GM18909 (cell line): ENCODE measurements around the gene SEPTIN1.

Experiments used
- ATAC-seq: cut with Tn5 transposase; IDR thresholded peaks from one replicate; pipeline ENCODE4 v1.9.1; 2021; ENCODE audit warnings: mild to moderate bottlenecking; ENCODE audit not compliant: unreplicated experiment, poor library complexity

SEPTIN1 gene

DNA sequence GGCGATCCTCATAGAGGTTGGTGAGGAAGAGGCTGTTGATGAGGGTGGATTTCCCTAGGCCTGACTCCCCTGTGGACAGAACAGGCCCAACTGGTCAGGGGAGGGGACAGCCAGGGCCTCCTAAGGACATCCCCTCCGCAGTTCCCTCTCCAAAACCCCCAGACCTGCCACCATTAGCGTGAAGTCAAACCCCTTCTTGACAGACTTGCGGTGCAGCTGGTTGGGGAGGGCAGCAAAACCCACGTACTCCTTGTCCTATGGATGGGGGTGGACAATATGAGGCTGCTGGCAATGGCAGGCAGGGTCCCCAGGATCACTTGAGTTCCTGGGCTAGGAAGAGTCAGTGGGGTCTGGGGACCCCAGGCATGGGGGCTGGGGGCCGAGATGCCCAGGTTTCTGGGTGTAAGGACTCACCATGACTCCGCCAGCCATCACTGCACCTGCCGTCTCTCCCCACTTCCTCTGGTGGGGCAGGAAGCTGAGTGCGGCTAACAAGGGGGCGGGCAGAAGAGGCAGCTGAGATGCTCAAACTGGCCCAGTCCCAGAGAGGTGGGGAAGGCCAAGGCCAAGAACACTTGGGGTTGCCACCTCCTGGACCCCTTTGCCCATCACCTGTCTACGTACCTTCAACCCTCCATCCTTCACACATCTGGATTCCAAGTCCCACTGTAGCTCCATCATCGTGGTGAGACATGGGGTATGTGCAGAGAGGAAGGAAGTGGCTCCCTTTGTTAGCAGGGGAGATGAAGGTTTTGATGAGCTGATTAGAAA lies at the start of gene SEPTIN1:
TSS of gene SEPTIN1 (minus strand) at position 451 of the 771 bp plus-strand sequence. CDS start at position 432, 19 bp downstream.
- ATAC-seq, result no peak

- ATAC-seq, result peak; percentile 10
Observed at GRCh38 chr16:30430428-30430970, 48.1 kb upstream of the SEPTIN1 start.

- ATAC-seq, result peak; percentile 95
Observed at GRCh38 chr16:30429678-30430427, 47.5 kb upstream of the SEPTIN1 start, which contains the start of gene DCTPP1. Gene DCTPP1, minus strand, starts transcription at chr16:30430030. Its CDS starts 50 bp downstream, at chr16:30429980.

- ATAC-seq, result peak; percentile 3
Observed at GRCh38 chr16:30429418-30429677, 47.0 kb upstream of the SEPTIN1 start.

DNA sequence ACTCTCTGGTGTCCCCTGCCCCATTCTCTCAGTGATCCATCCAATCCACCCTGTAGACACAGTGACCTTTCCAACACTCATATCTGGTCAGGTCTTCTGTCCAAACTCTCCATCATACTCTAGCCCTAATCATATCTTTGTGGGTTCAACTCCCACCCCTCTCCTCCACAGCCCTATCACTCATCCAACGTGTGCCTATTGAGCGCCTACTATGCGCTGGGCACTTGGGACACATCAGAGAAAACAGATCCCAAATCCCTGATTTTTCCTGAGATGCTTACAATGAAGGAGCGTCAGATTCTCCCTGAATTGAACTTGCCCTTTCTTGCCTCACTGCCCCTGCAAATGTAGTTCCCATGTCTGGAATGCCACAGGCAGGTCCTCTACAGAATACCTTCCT lies 45.7 kb upstream of the SEPTIN1 start:
- no peak for ATAC-seq

DNA sequence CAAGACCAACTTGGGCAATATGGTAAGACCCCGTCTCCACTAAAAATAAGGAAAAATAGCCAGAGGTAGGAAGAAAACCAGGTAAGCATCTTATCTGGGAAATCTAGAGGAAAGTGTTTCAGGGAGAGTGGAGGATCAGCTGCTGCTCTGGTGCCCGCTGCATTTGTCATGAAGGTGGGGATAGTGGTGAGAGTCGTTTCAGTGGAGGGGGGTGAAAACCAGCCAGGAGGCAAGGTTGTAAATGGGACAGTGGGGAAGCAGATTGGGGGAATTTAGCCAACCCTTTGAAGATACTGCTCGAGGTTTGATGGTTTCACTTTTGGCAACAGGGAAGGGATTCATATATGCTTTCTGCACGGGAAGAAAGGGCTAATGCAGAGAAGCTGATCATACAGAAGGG lies 38.6 kb upstream of the SEPTIN1 start:
- ATAC-seq, result no peak

DNA sequence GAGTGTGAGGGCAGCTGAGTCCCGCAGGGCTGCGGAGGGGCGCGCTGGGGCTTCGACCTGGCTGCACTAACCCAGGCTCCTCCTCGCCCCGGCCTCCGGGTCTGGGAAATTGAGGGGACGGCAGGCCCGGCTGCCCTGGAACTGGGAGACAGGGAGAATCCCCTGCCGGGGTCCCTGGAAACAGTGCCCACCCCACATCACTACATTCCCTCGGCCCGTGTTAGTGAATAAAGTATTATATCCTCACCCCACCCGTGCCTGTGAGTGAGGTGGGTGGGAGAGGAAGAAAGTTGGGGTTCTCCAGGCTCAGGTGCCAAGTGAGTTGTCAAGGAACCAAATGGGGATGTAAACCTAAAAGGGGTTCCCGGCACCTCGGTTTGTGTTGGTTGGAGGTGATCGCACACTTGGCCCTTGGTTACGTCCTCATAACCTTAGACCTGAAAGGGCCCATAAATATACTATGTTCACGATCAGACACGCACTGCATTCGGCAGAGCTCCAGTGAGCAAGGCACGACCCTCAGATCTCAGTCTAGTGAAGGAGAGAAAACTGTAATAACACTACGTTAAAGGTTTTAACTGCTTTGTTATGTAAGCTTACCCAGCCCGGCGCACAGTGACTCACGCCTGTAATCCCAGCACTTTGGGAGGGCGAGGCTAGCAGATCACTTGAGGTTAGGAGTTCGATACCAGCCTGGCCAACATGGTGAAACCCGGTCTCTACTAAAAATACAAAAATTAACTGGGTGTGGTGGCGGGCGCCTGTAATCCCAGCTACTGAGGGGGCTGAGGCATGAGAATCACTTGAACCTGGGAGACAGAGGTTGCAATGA lies 36.2 kb upstream of the SEPTIN1 start:
- no peak for ATAC-seq

DNA sequence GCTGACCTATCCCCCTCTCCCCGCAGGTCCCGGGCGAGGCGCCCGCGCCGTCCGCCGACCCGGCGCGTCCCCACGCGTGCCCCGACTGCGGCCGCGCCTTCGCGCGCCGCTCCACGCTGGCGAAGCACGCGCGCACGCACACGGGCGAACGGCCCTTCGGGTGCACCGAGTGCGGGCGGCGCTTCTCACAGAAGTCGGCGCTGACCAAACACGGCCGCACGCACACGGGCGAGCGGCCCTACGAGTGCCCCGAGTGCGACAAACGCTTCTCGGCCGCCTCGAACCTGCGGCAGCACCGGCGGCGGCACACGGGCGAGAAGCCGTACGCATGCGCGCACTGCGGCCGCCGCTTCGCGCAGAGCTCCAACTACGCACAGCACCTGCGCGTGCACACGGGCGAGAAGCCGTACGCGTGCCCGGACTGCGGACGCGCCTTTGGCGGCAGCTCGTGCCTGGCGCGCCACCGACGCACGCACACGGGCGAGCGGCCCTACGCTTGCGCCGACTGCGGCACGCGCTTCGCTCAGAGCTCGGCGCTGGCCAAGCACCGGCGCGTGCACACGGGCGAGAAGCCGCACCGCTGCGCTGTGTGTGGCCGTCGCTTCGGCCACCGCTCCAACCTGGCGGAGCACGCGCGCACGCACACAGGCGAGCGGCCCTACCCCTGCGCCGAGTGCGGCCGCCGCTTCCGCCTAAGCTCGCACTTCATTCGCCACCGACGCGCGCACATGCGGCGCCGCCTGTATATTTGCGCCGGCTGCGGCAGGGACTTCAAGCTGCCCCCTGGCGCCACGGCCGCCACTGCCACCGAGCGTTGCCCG lies 35.4 kb upstream of the SEPTIN1 start:
- peak; percentile 81 for ATAC-seq

GRCh38 chr16:30416624-30417528 lies 34.5 kb upstream of the SEPTIN1 start:
- no peak for ATAC-seq

DNA sequence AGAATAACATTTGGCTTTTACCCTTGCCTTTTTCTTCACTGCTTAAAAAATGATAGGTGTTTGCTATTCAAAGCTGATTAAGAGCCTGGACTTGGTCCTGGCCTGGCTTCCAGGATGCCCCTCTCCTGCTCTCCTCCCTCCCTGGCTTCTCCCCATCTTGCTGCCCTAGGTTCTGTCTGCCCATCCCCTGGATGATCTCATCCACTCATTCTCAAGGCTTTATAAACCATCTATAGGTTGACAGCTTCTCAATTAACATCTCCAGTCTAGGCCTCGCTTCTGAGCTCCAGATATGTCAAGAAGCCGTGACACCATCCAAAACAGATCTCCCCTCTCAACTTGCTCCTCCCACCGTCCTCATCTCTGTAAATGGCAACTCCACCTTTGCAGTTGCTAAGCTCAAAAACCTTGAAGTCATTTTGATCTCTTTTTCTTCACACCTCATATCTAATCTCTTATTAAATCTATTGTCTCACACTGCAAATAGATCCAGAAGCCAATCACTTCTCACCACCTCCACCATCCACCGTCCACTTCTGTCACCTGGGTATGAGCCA lies 33.8 kb upstream of the SEPTIN1 start:
- no peak for ATAC-seq

DNA sequence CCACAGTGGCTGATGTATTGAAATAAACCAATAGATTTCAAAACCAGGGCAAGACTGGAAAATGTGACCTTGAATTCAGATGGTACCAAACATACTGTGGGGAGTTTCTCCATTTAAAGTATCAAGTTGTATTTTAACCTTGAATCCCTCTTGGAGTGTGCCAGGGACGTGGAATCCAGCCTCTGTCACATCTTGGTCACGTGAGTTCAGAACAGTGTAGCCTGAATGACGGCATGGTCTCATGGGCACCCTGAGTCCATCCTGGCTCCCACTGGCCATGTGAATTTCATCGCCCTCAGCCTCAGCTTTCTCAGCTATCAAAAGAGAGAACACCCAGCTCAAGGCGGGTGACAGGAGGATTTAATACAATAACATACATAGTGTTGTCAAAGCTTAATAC lies 31.8 kb upstream of the SEPTIN1 start:
- no peak for ATAC-seq

DNA sequence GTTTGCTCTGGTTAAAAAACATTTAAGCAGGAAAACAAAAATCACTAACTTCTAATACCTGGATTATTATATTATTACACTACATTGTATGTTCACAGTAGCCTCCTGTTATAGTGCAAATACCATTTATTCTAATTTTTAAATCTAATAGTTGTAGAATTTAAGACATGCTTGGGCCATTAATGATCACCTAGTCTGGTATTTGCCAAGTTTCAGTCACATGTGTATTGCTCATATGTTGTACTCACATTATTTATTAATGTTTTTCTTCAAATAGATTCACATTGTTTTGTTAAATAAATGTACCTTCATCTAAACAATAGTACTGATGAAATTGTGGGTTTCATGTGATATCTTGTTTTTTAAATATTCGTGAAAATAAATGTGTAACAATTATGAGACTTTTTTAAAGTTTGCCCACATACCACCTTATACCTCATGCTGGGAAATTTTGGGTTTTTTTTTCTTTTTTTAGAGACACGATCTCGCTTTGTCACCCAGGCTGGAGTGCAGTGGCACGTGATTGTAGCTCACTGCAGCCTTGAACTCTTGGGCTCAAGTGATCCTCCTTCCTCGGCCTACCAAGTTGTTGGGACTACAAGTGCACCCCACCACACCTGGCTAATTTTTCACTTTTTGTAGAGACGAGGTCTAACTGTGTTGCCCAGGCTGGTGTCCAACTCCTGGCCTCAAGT lies 30.9 kb upstream of the SEPTIN1 start:
- ATAC-seq, result no peak

DNA sequence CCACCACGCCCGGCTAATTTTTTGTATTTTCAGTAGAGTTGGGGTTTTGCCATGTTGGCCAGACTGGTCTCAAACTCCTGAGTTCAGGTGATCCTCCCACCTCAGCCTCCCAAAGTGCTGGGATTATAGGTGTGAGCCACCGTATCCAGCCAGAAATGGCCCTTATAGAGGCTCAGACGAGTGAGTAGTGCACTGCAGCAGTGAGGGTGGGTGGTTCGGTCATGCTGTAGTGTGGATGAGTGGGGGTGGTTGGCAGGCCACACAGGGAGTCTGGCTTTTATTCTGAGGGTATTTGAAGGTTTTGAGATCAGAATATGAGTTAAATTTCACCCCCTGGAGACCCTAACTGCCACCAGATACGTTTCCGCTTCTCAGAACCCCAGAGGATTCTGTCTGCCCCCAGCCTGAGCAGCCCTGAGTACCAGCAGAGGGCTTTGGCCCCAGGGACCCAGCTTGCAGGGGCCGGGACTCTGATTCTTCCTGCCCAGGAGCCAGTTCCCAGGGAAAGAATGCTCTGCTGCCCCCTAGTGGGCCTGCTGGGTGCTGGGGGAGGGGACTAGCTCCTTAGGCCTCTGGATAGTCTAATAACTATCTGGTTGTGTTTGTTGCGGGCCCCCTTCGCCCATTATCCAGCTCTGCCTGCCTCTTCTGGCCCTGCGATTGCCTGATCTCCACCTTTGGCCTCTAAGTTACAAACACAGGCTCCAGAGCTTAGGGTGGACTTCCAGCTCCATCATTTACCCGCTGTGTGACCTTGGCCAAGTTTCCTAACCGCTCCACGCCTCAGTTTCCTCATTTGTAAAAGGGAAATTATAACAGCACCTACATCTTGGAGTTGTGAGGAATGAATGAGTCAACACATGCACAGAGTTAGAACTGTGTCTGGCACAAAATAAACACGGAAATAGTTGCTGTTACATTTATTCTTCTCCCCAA lies 27.0 kb upstream of the SEPTIN1 start:
- peak; percentile 42 for ATAC-seq

GRCh38 chr16:30407804-30408534 lies 25.6 kb upstream of the SEPTIN1 start:
- no peak for ATAC-seq

- ATAC-seq, result peak; percentile 78
Observed at GRCh38 chr16:30407102-30407803, 24.9 kb upstream of the SEPTIN1 start, which contains the start of gene ZNF771. Gene ZNF771, plus strand, starts transcription at chr16:30407606. Its CDS starts 448 bp downstream, at chr16:30408054.

GRCh38 chr16:30406795-30407101 lies 24.4 kb upstream of the SEPTIN1 start:
- peak; percentile 8 for ATAC-seq
